ENCODE data around the gene LCE1F.

GRCh38 chr1:152747831-152748230 is 27.1 kb upstream of the LCE1F start:
- TF ChIP-seq, protein P1, sequence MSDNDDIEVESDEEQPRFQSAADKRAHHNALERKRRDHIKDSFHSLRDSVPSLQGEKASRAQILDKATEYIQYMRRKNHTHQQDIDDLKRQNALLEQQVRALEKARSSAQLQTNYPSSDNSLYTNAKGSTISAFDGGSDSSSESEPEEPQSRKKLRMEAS (IDR thresholded peaks at IDR 0.05) = no peak
- TF ChIP-seq YY1 (IDR thresholded peaks at IDR 0.05; ENCODE audit: extremely low read depth, insufficient replicate concordance, low read depth, low read length) (no peak), CTCF (IDR thresholded peaks at IDR 0.05 in 2 of 3, conservative IDR thresholded peaks at IDR 0.05 in 1 of 3; ENCODE audit: borderline replicate concordance in 1 of 3, insufficient read depth in 1 of 3, low read depth in 2 of 3, low read length in 2 of 3) (no peak), REST (IDR thresholded peaks at IDR 0.05; ENCODE audit: low read depth) (no peak), POLR2A (IDR thresholded peaks at IDR 0.05; ENCODE audit: borderline replicate concordance, extremely low read depth, insufficient read depth, insufficient read length) (no peak), SRF (IDR thresholded peaks at IDR 0.05; ENCODE audit: low read depth) (no peak), EZH2 (IDR thresholded peaks at IDR 0.05) (no peak), POLR2AphosphoS5 (IDR thresholded peaks at IDR 0.05; ENCODE audit: low read depth, low read length) (no peak), ELF1 (IDR thresholded peaks at IDR 0.05; ENCODE audit: borderline replicate concordance, low read depth) (no peak), ATF3 (IDR thresholded peaks at IDR 0.05) (no peak), SIN3A (IDR thresholded peaks at IDR 0.05; ENCODE audit: low read depth) (no peak), ZBTB33 (IDR thresholded peaks at IDR 0.05; ENCODE audit: extremely low read depth, insufficient replicate concordance, low read length) (no peak)
